Transverse colon (tissue), 4 donors: Measurements from ENCODE around the gene LCP1. TPM values are rescaled to one million over a fixed set of nuclear protein-coding genes. Genes with fewer than 3 reads are reported as not detected.

Experiments
- DNase-seq: peaks from one replicate; pipeline ENCODE4 v3.0.0-alpha.2; 2019
- H3K27ac ChIP-seq, 4 donors: fragments of 200-600 bp; sonication (generic); 2 replicates each; pipeline ENCODE4 v1.5.1; 2016 to 2018; ENCODE audit warnings: inconsistent platforms in 4 of 4
- H3K27me3 ChIP-seq: fragments of 200-600 bp; sonication (generic); 2 replicates; pipeline ENCODE4 v1.5.1; 2017; ENCODE audit warnings: inconsistent platforms
- H3K36me3 ChIP-seq, 4 donors: fragments of 200-600 bp; sonication (generic); 2 replicates each; pipeline ENCODE4 v1.5.1; 2017 to 2019; ENCODE audit warnings: inconsistent platforms in 4 of 4
- H3K4me1 ChIP-seq, 4 donors: fragments of 200-600 bp; sonication (generic); 2 replicates each; pipeline ENCODE4 v1.5.1; 2017 to 2020; ENCODE audit warnings: inconsistent platforms in 4 of 4
- H3K4me3 ChIP-seq, 4 donors: fragments of 200-600 bp; sonication (generic); 1 replicate in 1 of 4; 2 replicates in 3 of 4; pipeline versions ENCODE4 v1.5.1 to v1.6.1; 2017 to 2019; ENCODE audit warnings: inconsistent platforms in 4 of 4
- H3K9me3 ChIP-seq, 2 donors: fragments of 200-600 bp; sonication (generic); 2 replicates each; pipeline ENCODE4 v1.5.1; 2017 to 2019; ENCODE audit warnings: inconsistent platforms in 2 of 2
- CTCF ChIP-seq, 5 experiments: fragments of 200-600 bp in 3 of 5; fragments of 450-650 bp in 2 of 5; sonication (generic) in 3 of 5; IDR thresholded peaks; 1 replicate in 2 of 5; 2 replicates in 3 of 5; pipeline ENCODE4 v1.5.1; 2016 to 2017; ENCODE audit warnings: antibody characterized with exemption in 5 of 5, inconsistent platforms in 3 of 5, mild to moderate bottlenecking in 2 of 5, moderate library complexity in 1 of 5
- EP300 ChIP-seq: sonication (generic); formaldehyde crosslinking; IDR thresholded peaks from one replicate; pipeline ENCODE4 v1.6.1; 2017; ENCODE audit warnings: antibody characterized with exemption, low read depth
- POLR2A ChIP-seq: fragments of 450-650 bp; IDR thresholded peaks from one replicate; pipeline ENCODE4 v1.6.1; 2016; ENCODE audit warnings: antibody characterized with exemption, mild to moderate bottlenecking, moderate library complexity
- POLR2AphosphoS5 ChIP-seq, 3 donors: sonication (generic); formaldehyde crosslinking; IDR thresholded peaks; one replicate each; pipeline ENCODE4 v1.6.1; 2016; ENCODE audit warnings: antibody characterized with exemption in 3 of 3
- WGBS, 2 donors: methylation state at CpG; one replicate each; pipeline ENCODE4 v1.1.5; 2018; ENCODE audit warnings: low coverage in 1 of 2; 5-methylcytosine and 5-hydroxymethylcytosine counted together
- in situ Hi-C, 4 donors: fragments of 200-750 bp; cut with MboI; loops; one replicate each; pipeline versions ENCODE4 v1.15.0 to v1.15.1; 2017; ENCODE audit warnings: low sequenced_read_pairs in 3 of 4, low pct_ligation_motif_present in 1 of 4, low pct_unique_long_range_greater_than_20kb in 1 of 4
- intact Hi-C: fragments of 100-400 bp; cut with DNase I; formaldehyde crosslinking; loops from one replicate; pipeline ENCODE4 v1.15.1; 2023; ENCODE audit warnings: low total_unique reads
- total RNA-seq, 4 donors: library from RNA; depleted of rRNA; stranded (reverse); fragments of >200 nt; gene quantifications; one replicate each; pipeline ENCODE4 v1.1.0, GENCODE V29; 2016

LCP1 gene
- total RNA-seq, 4 donors from 2014 or later: 1.6 to 35.7 (median 26.1) TPM

- DNase-seq: no peak
- H3K9me3 ChIP-seq: no peaks in the 10 kb centered on the region
- 46 to 52% methylated on average over 3 to 5 of the region's 5 CpGs for WGBS, 2 donors
- intact Hi-C loops: no loop called here
- in situ Hi-C loops: no loop called here
- no peaks in the 10 kb centered on the region for H3K36me3 ChIP-seq
- no peaks in the 10 kb centered on the region for H3K27me3 ChIP-seq
- TF ChIP-seq CTCF (IDR thresholded peaks at IDR 0.05): no peak
- TF ChIP-seq EP300: no peak
- no peak for TF ChIP-seq POLR2AphosphoS5 (IDR thresholded peaks at IDR 0.05)
- TF ChIP-seq POLR2A: no peak
- H3K4me1 ChIP-seq: peaks cover 0 to 5% (median 0%) of the 10 kb centered on the region in 4 donors
- H3K4me3 ChIP-seq: peak overlapping the region in 3 of 4 donors; percentile 1 to 40 (median 1)
- peak overlapping the region; percentile 51 to 73 (median 63) for H3K27ac ChIP-seq
Measured at GRCh38 chr13:46179969-46180763, 1.8 kb downstream of the LCP1 start.

GRCh38 chr13:46179491-46179908, 2.5 kb downstream of the LCP1 start:
- H3K9me3 ChIP-seq: no peaks in the 10 kb centered on the region
- H3K4me3 ChIP-seq: peak overlapping the region in 2 of 4 donors; percentile 1 to 40
- H3K27ac ChIP-seq: peak overlapping the region; percentile 51 to 73 (median 63)
- intact Hi-C loops (no loop called here), in situ Hi-C loops (no loop called here)
- no peaks in the 10 kb centered on the region for H3K27me3 ChIP-seq
- TF ChIP-seq POLR2AphosphoS5 (IDR thresholded peaks at IDR 0.05) (no peak), EP300 (no peak), POLR2A (no peak), CTCF (IDR thresholded peaks at IDR 0.05) (no peak)
- peaks cover 0 to 5% (median 0%) of the 10 kb centered on the region in 4 donors for H3K4me1 ChIP-seq
- H3K36me3 ChIP-seq: no peaks in the 10 kb centered on the region
- peak; percentile 70 for DNase-seq
- WGBS, 2 donors: 69 to 81% methylated on average over 3 of the region's 3 CpGs

GRCh38 chr13:46178821-46179220, 3.2 kb downstream of the LCP1 start:
- DNase-seq: no peak
- Histone ChIP-seq H3K9me3 (no peaks in the 10 kb centered on the region), H3K36me3 (no peaks in the 10 kb centered on the region), H3K4me3 (peak overlapping the region in 1 of 4 donors; percentile 23), H3K27ac (peak overlapping the region; percentile 51 to 73 (median 63)), H3K4me1 (peaks cover 0 to 10% (median 0%) of the 10 kb centered on the region in 4 donors), H3K27me3 (no peaks in the 10 kb centered on the region)
- no peak for TF ChIP-seq POLR2A
- no peak for TF ChIP-seq CTCF (IDR thresholded peaks at IDR 0.05)
- no peak for TF ChIP-seq EP300
- TF ChIP-seq POLR2AphosphoS5 (IDR thresholded peaks at IDR 0.05): no peak
- in situ Hi-C loops: no loop called here
- intact Hi-C loops: no loop called here

GRCh38 chr13:46178143-46178542, 3.8 kb downstream of the LCP1 start:
- no peak for DNase-seq

More at GRCh38 chr13:46178143-46178542, 3.8 kb downstream of the LCP1 start:
- intact Hi-C loops: no loop called here
- peak overlapping the region; percentile 51 to 73 (median 57) for H3K27ac ChIP-seq
- no peaks in the 10 kb centered on the region for H3K27me3 ChIP-seq
- H3K9me3 ChIP-seq: no peaks in the 10 kb centered on the region
- in situ Hi-C loops: no loop called here
- peak overlapping the region in 1 of 4 donors; percentile 25 for H3K4me3 ChIP-seq
- H3K4me1 ChIP-seq: peaks cover 0 to 12% (median 0%) of the 10 kb centered on the region in 4 donors
- 61 to 71% methylated on average over 4 to 5 of the region's 5 CpGs for WGBS, 2 donors
- TF ChIP-seq POLR2A (no peak), EP300 (no peak), CTCF (IDR thresholded peaks at IDR 0.05) (no peak), POLR2AphosphoS5 (IDR thresholded peaks at IDR 0.05) (no peak)
- H3K36me3 ChIP-seq: no peaks in the 10 kb centered on the region
